Panc1 (cell line): ENCODE measurements around the gene LRIG3.
"Not testable (repeated sequence)": the region's sequence is repeated elsewhere in the genome, so short reads cannot be mapped to it uniquely, and the experiment has no call there.

Experiments used
- POLR2AphosphoS5 ChIP-seq: IDR thresholded peaks from 2 replicates; pipeline ENCODE4 v1.6.1; 2012; ENCODE audit warnings: mild to moderate bottlenecking, low read depth, low read length, moderate library complexity
- REST ChIP-seq, 2 experiments: IDR thresholded peaks; 2 replicates each; pipeline ENCODE4 v1.6.1; 2011 to 2012; ENCODE audit warnings: low read depth in 2 of 2, control low read depth in 1 of 2, low read length in 1 of 2, mild to moderate bottlenecking in 1 of 2, moderate library complexity in 1 of 2; ENCODE audit not compliant: insufficient read depth in 1 of 2
- SIN3A ChIP-seq: IDR thresholded peaks from 2 replicates; pipeline ENCODE4 v1.6.1; 2012; ENCODE audit warnings: low read depth, mild to moderate bottlenecking, low read length, moderate library complexity, borderline replicate concordance; ENCODE audit not compliant: insufficient read depth
- TCF7L2 ChIP-seq: IDR thresholded peaks from 2 replicates; pipeline ENCODE4 v1.6.1; 2011; ENCODE audit warnings: mild to moderate bottlenecking, low read depth, low read length, inconsistent platforms
- TF ChIP-seq, protein P1 (sequence below): fragments of 450-650 bp; IDR thresholded peaks from 2 replicates; pipeline ENCODE4 v1.5.1; 2017; ENCODE audit warnings: mild to moderate bottlenecking

DNA sequence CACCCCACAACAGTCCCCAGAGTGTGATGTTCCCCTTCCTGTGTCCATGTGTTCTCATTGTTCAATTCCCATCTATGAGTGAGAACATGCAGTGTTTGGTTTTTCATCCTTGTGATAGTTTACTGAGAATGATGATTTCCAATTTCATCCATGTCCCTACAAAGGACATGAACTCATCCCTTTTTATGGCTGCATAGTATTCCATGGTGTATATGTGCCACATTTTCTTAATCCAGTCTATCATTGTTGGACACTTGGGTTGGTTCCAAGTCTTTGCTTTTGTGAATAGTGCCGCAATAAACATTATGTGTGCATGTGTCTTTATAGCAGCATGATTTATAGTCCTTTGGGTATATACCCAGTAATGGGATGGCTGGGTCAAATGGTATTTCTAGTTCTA lies 17.6 kb downstream of the LRIG3 start:
- TF ChIP-seq, protein P1, sequence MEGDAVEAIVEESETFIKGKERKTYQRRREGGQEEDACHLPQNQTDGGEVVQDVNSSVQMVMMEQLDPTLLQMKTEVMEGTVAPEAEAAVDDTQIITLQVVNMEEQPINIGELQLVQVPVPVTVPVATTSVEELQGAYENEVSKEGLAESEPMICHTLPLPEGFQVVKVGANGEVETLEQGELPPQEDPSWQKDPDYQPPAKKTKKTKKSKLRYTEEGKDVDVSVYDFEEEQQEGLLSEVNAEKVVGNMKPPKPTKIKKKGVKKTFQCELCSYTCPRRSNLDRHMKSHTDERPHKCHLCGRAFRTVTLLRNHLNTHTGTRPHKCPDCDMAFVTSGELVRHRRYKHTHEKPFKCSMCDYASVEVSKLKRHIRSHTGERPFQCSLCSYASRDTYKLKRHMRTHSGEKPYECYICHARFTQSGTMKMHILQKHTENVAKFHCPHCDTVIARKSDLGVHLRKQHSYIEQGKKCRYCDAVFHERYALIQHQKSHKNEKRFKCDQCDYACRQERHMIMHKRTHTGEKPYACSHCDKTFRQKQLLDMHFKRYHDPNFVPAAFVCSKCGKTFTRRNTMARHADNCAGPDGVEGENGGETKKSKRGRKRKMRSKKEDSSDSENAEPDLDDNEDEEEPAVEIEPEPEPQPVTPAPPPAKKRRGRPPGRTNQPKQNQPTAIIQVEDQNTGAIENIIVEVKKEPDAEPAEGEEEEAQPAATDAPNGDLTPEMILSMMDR, result not testable (repeated sequence)
- not testable (repeated sequence) for TF ChIP-seq REST (IDR thresholded peaks at IDR 0.05; ENCODE audit: insufficient read depth in 1 of 2, low read depth in 2 of 2, low read length in 1 of 2); POLR2AphosphoS5; SIN3A; TCF7L2
